HG02571 (cell line): ENCODE results near the gene EN2.

Experiments used
- ATAC-seq: cut with Tn5 transposase; IDR thresholded peaks from one replicate; pipeline ENCODE4 v1.9.1; 2021; ENCODE audit warnings: mild to moderate bottlenecking, moderate library complexity; ENCODE audit not compliant: unreplicated experiment

The EN2 gene

DNA sequence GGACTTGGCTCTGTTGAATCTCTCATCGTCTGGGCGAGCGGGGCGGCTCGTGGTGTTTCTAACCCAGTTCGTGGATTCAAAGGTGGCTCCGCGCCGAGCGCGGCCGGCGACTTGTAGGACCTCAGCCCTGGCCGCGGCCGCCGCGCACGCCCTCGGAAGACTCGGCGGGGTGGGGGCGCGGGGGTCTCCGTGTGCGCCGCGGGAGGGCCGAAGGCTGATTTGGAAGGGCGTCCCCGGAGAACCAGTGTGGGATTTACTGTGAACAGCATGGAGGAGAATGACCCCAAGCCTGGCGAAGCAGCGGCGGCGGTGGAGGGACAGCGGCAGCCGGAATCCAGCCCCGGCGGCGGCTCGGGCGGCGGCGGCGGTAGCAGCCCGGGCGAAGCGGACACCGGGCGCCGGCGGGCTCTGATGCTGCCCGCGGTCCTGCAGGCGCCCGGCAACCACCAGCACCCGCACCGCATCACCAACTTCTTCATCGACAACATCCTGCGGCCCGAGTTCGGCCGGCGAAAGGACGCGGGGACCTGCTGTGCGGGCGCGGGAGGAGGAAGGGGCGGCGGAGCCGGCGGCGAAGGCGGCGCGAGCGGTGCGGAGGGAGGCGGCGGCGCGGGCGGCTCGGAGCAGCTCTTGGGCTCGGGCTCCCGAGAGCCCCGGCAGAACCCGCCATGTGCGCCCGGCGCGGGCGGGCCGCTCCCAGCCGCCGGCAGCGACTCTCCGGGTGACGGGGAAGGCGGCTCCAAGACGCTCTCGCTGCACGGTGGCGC is at the start of gene EN2:
Gene EN2 (plus strand): TSS at position 19 of the 767 bp plus-strand sequence. CDS start 249 bp downstream, at position 268.
- ATAC-seq = no peak

DNA sequence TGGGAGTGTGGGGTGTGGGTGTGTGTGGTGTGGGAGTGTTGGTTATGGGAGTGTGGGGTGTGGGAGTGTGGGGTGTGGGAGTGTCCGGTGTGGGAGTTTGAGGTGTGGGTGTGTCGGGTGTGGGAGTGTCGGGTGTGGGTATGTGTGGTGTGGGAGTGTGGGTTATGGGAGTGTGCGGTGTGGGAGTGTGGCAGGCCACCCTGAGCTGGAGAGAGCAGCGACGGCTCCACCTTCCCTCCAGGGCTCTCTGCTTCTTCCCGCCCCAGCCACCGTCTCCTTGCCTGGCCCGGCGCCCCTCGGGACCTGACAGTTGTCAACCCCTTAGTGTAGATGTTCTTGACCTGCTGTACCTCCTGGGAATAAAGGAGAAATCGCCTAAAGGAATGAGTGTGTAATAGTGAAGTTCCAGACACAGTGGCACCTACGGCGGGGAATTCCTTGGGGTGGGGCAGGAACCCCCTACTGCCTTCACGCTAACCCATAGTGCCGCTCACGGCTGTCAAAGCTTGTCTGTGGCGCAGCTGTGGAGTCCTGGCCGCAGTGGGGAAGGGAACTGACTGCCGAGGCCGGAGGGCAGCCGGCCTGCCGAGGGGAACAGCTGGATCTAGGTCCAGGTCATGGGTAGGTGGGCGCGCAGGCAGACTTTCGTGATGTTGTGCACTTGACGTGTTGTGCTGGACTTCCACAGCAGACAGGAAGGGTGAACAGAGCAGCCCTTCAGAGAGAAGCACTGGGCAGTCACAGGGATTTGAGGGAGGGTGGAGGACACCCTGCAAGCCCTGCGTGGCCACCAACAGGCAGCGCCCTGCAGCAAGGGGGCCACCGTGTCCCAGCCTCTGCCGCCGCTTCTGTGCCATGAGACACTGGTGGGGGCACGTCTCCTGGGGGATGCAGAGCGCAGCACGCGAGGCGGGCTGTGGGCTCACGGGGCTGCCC is 49.0 kb upstream of the EN2 start:
- ATAC-seq = no peak

DNA sequence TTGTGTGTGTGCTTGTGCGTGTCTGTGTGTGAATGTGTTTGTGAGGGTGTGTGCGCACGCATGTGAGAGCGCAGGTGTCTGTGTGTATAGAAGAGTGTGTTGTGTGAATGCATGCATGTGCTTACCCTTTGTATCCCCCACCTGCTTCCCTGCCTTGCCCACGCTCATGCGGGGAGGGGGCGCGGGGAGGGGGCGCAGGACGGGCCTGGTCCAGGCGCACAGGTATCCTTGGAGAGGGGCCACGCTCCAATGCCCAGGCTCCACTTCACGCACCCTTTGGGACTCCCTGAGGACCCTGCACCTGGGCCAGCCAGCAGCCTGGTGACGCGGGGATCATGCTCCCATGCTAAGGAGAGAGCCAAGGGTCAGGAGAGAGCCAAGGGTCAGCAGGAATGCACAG is 47.9 kb upstream of the EN2 start:
- ATAC-seq = no peak

DNA sequence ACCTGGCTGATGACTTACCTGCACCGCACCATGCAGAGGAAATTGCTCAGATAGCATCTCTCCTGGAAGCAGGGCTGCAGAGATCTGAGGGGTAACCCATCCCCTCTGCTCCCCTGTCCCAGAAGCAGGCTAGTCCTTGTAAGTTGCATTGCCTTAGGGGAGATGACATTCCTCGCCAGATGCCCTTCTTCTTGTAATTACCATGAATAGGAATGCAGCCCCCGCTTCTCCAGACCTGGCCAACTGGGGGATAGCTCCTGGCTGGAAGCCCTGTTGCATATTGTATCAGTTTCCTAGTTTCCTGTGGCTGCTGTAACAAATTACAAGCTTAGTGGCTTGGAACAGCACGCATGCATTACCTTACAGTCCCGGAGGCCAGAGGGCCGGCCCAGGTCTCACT is 47.5 kb upstream of the EN2 start:
- ATAC-seq = no peak

DNA sequence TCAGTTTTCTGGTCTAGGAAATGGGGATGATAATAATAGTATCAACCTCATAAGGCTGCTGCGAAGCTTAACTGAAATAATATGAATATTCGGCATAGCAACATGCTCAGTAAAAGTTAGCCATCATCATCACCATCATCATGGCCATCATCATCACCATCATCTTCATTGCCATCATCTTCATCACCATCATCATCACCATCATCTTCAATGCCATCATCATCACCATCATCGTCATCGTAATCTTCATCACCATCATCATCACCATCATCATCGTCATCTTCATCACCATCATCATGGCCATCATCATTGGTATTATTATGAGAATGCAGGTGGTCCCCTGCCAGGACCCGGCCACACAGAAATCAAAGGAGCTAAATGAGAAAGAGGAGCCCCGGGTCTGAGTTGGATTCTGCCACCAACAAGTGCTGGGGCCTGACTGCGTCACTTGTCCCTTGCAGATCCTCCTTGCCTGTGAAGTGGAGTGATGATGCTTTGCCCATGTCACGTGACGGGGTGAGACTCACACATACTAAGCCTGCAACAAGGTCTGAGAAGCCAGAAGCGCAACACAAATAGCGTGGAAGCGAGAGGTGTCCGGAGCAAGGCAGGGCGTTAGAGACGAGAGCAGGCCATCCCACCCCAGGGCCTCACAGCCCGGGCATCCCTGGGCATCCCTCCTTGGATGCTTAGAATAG is 46.1 kb upstream of the EN2 start:
- no peak for ATAC-seq

DNA sequence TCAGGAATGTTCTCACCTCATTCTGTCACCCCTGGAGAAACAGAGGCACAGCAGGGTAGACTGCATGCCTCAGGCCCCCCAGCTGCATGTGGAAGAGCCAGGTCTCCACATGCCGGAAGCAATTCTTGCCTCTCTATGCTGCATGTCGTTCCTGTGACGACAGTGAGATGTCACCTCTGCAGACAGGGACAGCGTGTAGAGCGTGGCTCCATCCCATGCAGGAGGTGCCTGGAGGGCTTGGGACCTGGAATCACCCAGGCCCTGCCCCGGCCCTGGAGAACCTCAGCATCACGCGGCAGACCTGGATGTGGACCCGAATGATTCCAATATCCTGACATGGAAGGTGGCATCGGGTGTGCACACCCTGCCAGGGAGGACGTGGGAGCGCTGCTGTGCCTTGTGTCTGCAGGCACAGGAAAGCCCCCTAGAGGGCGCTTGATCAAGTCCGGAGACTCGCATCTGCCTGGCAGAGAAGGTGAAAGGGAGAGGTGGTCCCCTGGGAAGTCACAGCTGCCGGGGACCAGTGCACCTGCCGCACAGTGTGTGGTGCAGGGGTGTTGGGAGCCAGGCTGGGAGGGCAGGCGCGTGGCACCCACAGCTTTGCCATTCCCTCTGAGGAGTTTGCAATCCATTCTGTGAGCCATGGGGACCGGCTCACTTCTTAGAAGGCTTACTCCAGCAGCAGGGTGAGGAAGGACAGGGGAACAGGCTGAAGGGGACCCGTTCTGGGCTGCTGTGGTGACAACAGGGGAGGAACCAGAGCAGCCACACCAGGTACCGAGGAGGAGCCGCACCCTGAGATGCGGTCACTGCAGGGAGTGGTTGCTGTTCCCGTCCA is 45.3 kb upstream of the EN2 start:
- ATAC-seq = peak; percentile 85

DNA sequence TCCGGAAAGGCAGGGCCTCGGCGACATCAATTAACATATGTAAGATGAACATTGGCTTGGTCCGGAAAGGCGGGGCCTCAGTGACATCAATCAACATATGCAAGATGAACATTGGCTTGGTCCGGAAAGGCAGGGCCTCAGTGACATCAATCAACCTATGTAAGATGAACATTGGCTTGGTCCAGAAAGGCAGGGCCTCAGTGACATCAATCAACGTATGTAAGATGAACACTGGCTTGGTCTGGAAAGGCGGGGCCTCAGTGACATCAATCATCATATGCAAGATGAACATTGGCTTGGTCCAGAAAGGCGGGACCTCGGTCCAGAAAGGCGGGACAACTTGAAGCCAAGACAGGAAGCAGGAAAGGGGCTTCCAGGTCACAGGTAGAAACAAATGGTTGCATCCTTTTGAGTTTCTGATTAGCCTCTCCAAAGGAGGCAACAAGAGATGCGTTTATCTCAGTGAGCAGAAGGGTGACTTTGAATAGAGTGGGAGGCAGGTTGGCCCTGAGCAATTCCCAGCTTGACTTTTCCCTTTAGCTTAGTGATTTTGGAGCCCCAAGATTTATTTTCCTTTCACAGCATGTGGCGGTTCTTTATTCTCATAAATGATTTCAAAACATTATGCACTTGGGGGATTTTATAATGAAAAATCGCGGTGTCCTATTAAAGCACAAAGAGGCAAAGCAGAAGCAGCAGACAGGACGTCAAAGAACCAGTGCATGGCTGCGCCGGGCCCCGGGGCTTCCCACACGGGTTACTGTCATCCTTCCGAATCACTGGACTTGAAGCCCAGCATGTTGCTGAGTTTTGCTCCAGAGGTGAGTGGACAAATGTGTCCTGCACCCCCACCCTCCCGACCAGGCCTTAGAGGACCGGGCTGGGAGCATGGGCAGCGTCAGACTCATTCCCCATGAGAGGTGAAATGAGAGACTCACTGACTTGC is 43.1 kb upstream of the EN2 start:
- ATAC-seq = no peak

DNA sequence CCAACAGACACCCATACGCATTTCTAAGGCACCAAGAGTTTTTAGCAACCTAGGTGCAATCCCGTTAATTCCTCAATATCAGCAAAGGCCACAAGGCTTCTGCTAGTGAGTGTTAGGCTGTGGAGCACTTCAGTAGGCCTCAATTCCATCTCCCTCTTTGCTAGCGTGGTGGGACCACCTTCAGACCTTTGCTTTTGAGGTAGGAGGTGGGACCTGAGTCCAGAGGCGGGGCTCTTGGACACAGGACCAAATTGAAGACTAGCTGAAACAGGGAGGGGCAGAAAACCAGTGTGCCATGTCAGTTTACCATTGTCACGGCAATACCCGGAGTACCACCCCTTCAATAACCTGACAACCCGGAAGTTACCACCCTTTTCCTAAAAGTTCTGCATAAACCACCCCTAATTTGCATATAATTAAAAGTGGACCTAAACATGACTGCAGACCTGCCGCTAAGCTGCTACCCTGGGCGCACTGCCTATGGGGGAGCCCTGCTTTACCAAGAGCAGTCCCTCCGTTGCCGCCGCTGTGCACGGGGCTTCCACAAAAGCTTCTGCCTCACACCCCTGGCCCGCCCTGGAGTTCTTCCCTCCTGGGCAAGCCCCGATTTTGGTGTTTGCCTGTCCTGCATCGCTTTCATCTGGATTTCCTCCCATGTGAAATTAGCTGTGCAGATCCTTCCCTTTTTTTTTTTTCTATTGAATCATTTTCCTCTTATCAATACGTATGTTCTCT is 41.1 kb upstream of the EN2 start:
- no peak for ATAC-seq

DNA sequence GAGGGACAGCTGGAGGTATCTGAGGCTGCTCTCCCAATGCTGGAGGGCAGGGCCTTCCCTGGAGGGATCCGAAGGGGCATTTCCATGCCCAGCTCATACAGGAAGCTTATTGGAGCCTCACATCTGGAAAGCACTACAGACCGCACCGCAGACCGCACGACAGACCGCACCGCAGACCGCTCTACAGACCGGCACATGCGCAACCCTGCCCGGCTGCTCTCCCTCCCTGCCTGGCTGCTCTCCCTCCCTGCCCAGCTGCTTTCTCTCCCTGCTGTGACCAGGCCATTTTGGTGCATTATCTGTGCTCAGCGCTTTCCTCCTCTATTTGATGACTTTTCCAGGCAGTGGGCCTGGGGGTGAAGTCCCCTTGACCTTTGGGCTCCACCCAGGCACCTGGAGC is 39.6 kb upstream of the EN2 start:
- no peak for ATAC-seq

DNA sequence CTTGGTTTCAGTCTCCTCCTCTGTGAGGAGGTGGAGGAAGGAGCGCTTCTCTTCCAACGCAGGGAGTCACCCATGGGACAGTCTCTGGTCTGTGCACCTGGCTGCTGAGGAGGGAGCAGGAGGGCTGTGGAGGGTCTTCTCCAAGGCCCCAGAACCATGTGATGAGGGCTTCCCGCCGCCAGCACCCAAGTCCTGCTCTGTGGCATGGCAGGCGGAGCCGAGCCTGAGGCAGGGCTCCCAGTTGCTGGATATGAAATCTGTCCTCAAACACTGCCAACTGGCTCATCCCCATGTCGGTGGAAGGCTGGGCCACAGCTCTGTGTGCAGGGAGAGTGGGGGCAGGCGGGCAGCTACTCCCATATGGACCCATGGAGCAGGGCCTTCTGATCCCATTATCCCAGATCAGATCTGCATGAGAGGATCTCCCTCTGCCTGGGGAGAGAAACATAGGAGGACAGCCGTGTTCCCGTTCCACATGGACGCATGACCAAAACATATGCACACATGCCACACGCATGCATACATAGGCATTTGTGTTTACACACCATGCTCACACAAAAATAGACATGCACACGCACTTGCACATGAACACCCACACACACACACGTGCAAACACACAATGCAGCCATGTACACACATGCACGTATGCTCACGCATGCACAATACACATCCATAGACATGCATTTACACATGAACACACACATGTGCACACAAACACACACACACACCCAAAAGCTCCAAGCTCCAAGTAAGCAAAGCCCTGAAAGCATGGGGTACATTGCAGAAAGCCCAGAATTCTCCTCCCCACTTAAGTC is 38.8 kb upstream of the EN2 start:
- no peak for ATAC-seq

DNA sequence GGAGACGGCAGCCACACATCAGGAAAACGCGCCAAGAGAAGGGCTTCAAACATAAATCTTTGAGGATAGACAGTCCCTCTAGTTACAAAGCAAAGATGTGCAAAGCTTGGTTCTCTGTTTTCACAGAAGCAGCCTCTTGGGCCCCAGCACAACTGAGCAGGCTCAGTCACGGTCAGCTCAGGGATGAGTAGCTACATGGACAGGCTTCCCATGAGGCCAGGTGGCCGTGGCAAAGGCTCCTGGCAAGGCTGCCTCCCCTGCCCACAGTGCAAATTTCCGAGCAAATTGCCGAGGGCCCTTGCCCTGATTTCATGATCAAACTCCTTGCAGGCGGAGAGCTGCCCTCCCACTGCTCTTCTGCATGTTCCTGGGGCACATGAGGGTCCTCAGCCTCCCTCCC is 37.8 kb upstream of the EN2 start:
- no peak for ATAC-seq

DNA sequence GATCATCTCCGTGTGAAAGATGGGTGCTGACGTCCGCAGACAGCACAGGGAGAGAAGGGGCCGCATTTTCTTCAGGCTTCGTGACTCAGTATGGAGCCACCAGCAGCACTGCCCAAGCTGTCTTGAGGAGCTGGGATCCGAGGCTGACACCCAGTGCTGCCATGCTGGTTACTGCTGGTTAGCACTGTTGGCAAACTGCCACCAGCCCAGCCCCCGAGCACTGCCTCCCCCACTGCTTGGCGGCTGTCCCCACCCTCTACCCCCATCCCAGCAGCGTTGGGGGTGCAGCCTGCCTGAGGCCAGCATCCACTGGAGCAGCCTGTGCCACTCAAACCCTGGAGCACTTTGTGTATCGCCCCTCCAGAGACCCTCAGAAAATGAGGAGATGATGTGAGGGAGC is 35.8 kb upstream of the EN2 start:
- ATAC-seq = no peak

DNA sequence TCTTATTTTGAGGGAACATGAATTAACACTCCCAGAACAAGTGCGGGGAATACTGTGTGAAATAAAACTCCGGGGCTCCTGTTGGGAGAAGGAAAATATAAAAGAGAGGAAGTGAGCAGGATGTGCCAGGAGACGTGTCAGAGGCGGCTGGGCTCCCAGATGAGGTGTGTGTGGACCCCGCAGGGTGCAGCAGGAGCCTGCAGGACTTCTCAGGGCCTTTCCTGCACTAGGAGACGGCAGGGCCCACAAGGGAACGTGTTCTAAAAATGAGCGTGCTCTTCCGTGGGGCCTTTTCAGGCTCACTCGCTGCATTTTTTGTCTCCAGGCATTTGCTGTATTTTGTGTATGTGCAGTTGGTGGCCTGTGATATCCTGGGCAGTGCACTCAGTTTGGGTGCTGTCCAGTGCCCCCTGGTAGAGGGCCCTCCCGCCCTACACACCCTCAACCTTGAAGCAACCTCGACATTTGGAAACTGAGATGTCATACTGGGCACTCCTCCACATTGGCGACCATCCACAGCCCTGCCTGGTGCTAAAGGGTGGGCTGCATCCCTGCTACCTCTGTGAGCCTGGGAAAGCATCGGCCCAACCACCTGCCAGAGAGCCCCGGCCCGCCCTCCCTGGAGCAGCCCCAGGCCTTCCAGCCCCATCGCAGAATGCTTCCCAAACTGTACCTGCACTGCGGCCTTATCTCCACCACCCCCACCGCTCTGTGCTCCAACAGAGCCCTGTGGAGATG is 35.2 kb upstream of the EN2 start:
- no peak for ATAC-seq

DNA sequence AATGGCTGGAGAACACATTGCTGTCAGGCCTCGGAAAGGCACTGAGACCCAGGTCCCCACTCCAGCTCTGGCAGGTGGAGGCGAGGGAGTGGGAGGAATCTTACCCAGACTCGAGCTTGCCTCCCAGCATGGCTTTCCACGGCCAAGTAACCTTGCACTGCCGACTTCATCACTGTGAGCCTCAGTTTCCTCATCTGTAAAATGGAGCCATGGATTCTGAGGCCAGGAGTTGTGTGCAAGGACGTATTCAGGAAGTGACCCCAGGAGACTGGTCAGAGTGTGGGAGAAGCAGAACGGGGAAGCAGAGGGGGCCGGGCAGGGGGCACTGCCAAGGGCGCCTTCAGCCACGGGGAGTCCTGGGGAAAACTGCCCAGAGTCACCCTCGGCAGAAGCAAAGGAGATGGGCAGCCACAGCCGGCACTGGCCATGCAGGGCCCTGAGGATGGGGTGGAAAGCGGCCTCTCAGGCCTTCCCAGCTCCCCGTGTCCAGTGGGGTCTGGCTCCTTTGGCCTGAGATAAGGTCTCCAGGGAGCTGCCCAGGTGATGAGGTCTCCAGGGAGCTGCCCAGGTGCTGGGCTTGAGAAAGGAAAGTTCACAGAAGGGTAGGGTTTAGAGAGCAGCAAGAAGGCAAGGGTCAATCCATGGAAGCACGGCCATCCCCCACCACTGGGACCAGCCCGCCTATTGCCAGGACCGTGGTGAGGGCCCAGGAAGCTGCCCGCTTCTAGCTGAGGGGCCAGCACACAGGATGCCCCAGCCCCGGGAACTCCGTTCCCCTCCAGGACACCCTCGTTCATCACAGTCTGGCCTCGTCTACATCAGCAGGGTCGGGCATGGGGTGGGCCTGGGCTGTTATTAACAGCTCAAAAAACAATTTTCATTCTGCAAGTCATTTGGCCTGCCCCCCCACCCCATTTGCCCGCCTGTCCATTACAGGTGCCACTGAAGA is 34.3 kb upstream of the EN2 start:
- ATAC-seq = no peak

DNA sequence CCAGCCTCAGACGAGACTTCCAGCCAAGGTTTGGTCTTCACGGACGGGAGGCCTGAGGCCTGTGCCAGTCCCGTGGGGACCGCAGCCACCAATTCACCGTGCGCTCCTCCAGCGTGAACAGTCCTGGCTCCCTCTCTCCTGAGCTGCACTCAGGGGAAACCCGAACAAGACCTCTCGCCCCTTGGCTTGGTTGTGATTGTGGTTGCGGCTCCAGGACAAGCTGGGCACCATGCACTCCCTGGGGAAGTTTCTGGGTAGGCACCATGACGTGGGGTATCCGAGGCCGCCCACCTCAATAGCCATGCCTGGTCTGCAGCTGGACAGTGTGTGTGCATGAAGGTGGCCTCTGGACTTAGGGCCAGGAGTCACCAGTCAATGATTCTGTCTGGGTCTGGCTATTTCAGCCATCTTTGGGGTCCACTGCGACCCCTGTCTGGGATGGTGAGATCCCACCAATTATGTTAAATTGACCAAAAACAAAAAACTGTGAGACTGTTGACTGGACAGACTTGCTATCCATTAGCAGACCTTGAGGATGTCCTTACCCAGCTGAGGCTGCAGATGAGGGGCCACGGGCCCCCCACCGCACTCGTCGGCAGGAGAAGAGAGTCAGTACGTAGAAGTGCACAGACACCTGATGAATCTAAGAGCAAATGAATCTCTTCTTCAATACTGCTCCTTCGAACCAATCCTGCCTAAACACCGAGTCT is 33.5 kb upstream of the EN2 start:
- no peak for ATAC-seq

DNA sequence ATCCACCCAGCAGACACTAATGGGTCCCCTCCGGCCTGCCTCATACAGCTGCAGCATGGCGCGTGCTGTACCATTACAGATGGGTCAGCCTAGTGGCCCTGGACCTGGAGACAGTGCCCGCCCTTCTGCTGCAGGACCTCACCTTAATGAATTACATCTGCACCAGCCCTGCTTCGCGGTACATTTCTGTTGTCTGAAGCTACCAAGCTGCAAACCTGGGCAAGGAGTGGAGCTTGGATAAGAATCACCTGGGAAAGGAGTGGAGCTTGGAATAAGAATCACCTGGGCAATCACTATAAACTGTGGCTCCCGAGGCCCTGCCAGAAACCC is 33.0 kb upstream of the EN2 start:
- no peak for ATAC-seq
